HUES48 (cell line): ENCODE measurements around the gene HDGFL1.

ENCODE experiments used
- H3K27ac ChIP-seq: one replicate; pipeline ENCODE4 v1.7.0; 2013; ENCODE audit warnings: low read depth, low read length, inconsistent platforms
- H3K27me3 ChIP-seq: 2 replicates; pipeline ENCODE4 v1.6.1; 2013; ENCODE audit warnings: mild to moderate bottlenecking, low read length; ENCODE audit not compliant: control insufficient read depth, insufficient read depth
- H3K36me3 ChIP-seq: 2 replicates; pipeline ENCODE4 v1.6.1; 2013; ENCODE audit warnings: low read length; ENCODE audit not compliant: control insufficient read depth, insufficient read depth
- H3K4me1 ChIP-seq: 2 replicates; pipeline ENCODE4 v1.6.1; 2013; ENCODE audit warnings: mild to moderate bottlenecking, low read length; ENCODE audit not compliant: control insufficient read depth, insufficient read depth
- H3K4me3 ChIP-seq: 2 replicates; pipeline ENCODE4 v1.5.1; 2013; ENCODE audit warnings: mild to moderate bottlenecking, low read depth, low read length
- H3K9ac ChIP-seq: 2 replicates; pipeline ENCODE4 v1.6.1; 2013; ENCODE audit warnings: mild to moderate bottlenecking, low read depth, low read length, moderate library complexity
- H3K9me3 ChIP-seq: 2 replicates; pipeline ENCODE4 v1.6.1; 2013; ENCODE audit warnings: low read length; ENCODE audit not compliant: control insufficient read depth, insufficient read depth

HDGFL1 gene

GRCh38 chr6:22557007-22557406 is 12.4 kb upstream of the HDGFL1 start:
- Histone ChIP-seq H3K27ac (no peak overlapping the region), H3K4me3 (no peak overlapping the region), H3K4me1 (no peaks in the 10 kb centered on the region), H3K9me3 (no peaks in the 10 kb centered on the region), H3K27me3 (no peaks in the 10 kb centered on the region), H3K36me3 (no peaks in the 10 kb centered on the region), H3K9ac (no peak overlapping the region)

GRCh38 chr6:22558288-22558882 is 11.0 kb upstream of the HDGFL1 start:
- Histone ChIP-seq H3K4me3 (no peak overlapping the region), H3K27me3 (no peaks in the 10 kb centered on the region), H3K36me3 (no peaks in the 10 kb centered on the region), H3K9ac (no peak overlapping the region), H3K27ac (no peak overlapping the region), H3K9me3 (no peaks in the 10 kb centered on the region), H3K4me1 (no peaks in the 10 kb centered on the region)

- Histone ChIP-seq H3K27ac (no peak overlapping the region), H3K4me3 (no peak overlapping the region), H3K4me1 (peaks cover 18% of the 10 kb centered on the region)
Observed at GRCh38 chr6:22568854-22569253, 512 bp upstream of the HDGFL1 start.

GRCh38 chr6:22570185-22570551 is 802 bp downstream of the HDGFL1 start:
- H3K36me3 ChIP-seq = no peaks in the 10 kb centered on the region
- no peak overlapping the region for H3K9ac ChIP-seq
- H3K27me3 ChIP-seq = no peaks in the 10 kb centered on the region
- H3K4me1 ChIP-seq = peaks cover 15% of the 10 kb centered on the region
- H3K4me3 ChIP-seq = no peak overlapping the region
- no peaks in the 10 kb centered on the region for H3K9me3 ChIP-seq
- no peak overlapping the region for H3K27ac ChIP-seq

More at GRCh38 chr6:22568854-22569253, 512 bp upstream of the HDGFL1 start:
- no peaks in the 10 kb centered on the region for H3K27me3 ChIP-seq
- no peak overlapping the region for H3K9ac ChIP-seq
- no peaks in the 10 kb centered on the region for H3K36me3 ChIP-seq
- no peaks in the 10 kb centered on the region for H3K9me3 ChIP-seq

- H3K9me3 ChIP-seq = no peaks in the 10 kb centered on the region
- no peaks in the 10 kb centered on the region for H3K36me3 ChIP-seq
- H3K27me3 ChIP-seq = no peaks in the 10 kb centered on the region
- H3K4me3 ChIP-seq = no peak overlapping the region
- H3K27ac ChIP-seq = no peak overlapping the region
- no peak overlapping the region for H3K9ac ChIP-seq
- H3K4me1 ChIP-seq = no peaks in the 10 kb centered on the region
Observed at GRCh38 chr6:22575190-22575589, 5.8 kb downstream of the HDGFL1 start.

- H3K9me3 ChIP-seq = no peaks in the 10 kb centered on the region
- H3K4me1 ChIP-seq = peaks cover 25% of the 10 kb centered on the region; the same call in 1 of the 2 replicates
- no peak overlapping the region for H3K27ac ChIP-seq
- no peaks in the 10 kb centered on the region for H3K36me3 ChIP-seq
- no peak overlapping the region for H3K4me3 ChIP-seq
- no peaks in the 10 kb centered on the region for H3K27me3 ChIP-seq
- H3K9ac ChIP-seq = no peak overlapping the region
Observed at GRCh38 chr6:22579439-22579838, 10.1 kb downstream of the HDGFL1 start.

GRCh38 chr6:22580337-22580736 is 11.0 kb downstream of the HDGFL1 start:
- Histone ChIP-seq H3K36me3 (no peaks in the 10 kb centered on the region), H3K9ac (no peak overlapping the region), H3K27ac (no peak overlapping the region), H3K4me3 (no peak overlapping the region), H3K27me3 (no peaks in the 10 kb centered on the region), H3K9me3 (no peaks in the 10 kb centered on the region), H3K4me1 (peaks cover 34% of the 10 kb centered on the region)

GRCh38 chr6:22582417-22583205 is 13.2 kb downstream of the HDGFL1 start:
- Histone ChIP-seq H3K4me3 (no peak overlapping the region), H3K4me1 (peaks cover 36% of the 10 kb centered on the region), H3K27ac (no peak overlapping the region), H3K27me3 (no peaks in the 10 kb centered on the region), H3K9me3 (no peaks in the 10 kb centered on the region), H3K36me3 (no peaks in the 10 kb centered on the region), H3K9ac (0 out of 2 replicates have a peak overlapping the region, but pooled peaks have one; percentile 20)

- Histone ChIP-seq H3K36me3 (no peaks in the 10 kb centered on the region), H3K9me3 (no peaks in the 10 kb centered on the region), H3K27me3 (no peaks in the 10 kb centered on the region), H3K27ac (no peak overlapping the region), H3K4me3 (no peak overlapping the region), H3K4me1 (peaks cover 36% of the 10 kb centered on the region), H3K9ac (0 out of 2 replicates have a peak overlapping the region, but pooled peaks have one; percentile 20)
Observed at GRCh38 chr6:22583230-22583629, 13.9 kb downstream of the HDGFL1 start.

GRCh38 chr6:22583927-22584326 is 14.6 kb downstream of the HDGFL1 start:
- Histone ChIP-seq H3K27me3 (no peaks in the 10 kb centered on the region), H3K9me3 (no peaks in the 10 kb centered on the region), H3K4me3 (no peak overlapping the region), H3K4me1 (peaks cover 36% of the 10 kb centered on the region), H3K36me3 (no peaks in the 10 kb centered on the region), H3K27ac (no peak overlapping the region), H3K9ac (no peak overlapping the region)

- H3K4me1 ChIP-seq = peaks cover 14% of the 10 kb centered on the region
- H3K27ac ChIP-seq = no peak overlapping the region
- H3K4me3 ChIP-seq = no peak overlapping the region
- H3K9ac ChIP-seq = no peak overlapping the region
- H3K9me3 ChIP-seq = no peaks in the 10 kb centered on the region
- H3K36me3 ChIP-seq = no peaks in the 10 kb centered on the region
- H3K27me3 ChIP-seq = no peaks in the 10 kb centered on the region
Observed at GRCh38 chr6:22589118-22589517, 19.8 kb downstream of the HDGFL1 start.
